OCI-LY7 (cell line): ENCODE measurements around the gene KLHDC8A. TPM values are rescaled to one million over a fixed set of nuclear protein-coding genes. Genes with fewer than 3 reads are reported as not detected.
A peak's percentile ranks its signal among the peaks of the same experiment; 100 is the strongest.

Source experiments
- BruUV-seq: library from RNA; stranded (reverse); fragments of 400-500 nt; replicated peaks from 2 replicates; lab custom pipeline; 2021; lab: Mats Ljungman, UMichigan
- CTCF ChIA-PET: fragments of 300-600 bp; sonication (Branson Sonifier 250); formaldehyde crosslinking; loops from one replicate; lab custom pipeline; 2022; ENCODE audit warnings: antibody characterized with exemption; ENCODE audit not compliant: unreplicated experiment; lab: Charles Lee
- POLR2A ChIA-PET: fragments of 300-600 bp; sonication (Branson Sonifier 250); formaldehyde crosslinking; loops from one replicate; lab custom pipeline; 2022; ENCODE audit warnings: antibody characterized with exemption; lab: Charles Lee
- DNase-seq: peaks from one replicate; pipeline ENCODE4 v3.0.0-alpha.2; 2015; ENCODE audit warnings: low spot score
- H2AFZ ChIP-seq: fragments of 200-600 bp; sonication (generic), shearing (Covaris generic); 2 replicates; pipeline ENCODE4 v1.6.1; 2014; ENCODE audit warnings: mild to moderate bottlenecking, antibody characterized with exemption, low read length, moderate library complexity
- H3K27ac ChIP-seq: fragments of 200-600 bp; sonication (generic); 2 replicates; pipeline ENCODE4 v1.5.1; 2014; ENCODE audit warnings: mixed run types, low read depth, mild to moderate bottlenecking, moderate library complexity, low read length, inconsistent platforms; ENCODE audit not compliant: poor library complexity, severe bottlenecking
- H3K36me3 ChIP-seq: fragments of 200-600 bp; sonication (generic); 2 replicates; pipeline ENCODE4 v1.6.1; 2014; ENCODE audit warnings: mild to moderate bottlenecking, antibody characterized with exemption, low read length, moderate library complexity, mixed read lengths; ENCODE audit not compliant: insufficient read depth
- H3K4me1 ChIP-seq: fragments of 200-600 bp; sonication (generic); 2 replicates; pipeline ENCODE4 v1.5.1; 2014; ENCODE audit warnings: mild to moderate bottlenecking, low read length; ENCODE audit not compliant: insufficient read depth, poor library complexity, severe bottlenecking
- H3K4me2 ChIP-seq: fragments of 200-600 bp; sonication (generic); 2 replicates; pipeline ENCODE4 v1.6.1; 2014; ENCODE audit warnings: mild to moderate bottlenecking, low read length
- H3K4me3 ChIP-seq: fragments of 200-600 bp; sonication (generic); 2 replicates; pipeline ENCODE4 v1.5.1; 2014; ENCODE audit warnings: mild to moderate bottlenecking, low read depth, low read length; ENCODE audit not compliant: poor library complexity, severe bottlenecking
- H3K79me2 ChIP-seq: fragments of 200-600 bp; sonication (generic); 2 replicates; pipeline ENCODE4 v1.6.1; 2016; ENCODE audit warnings: low read depth, mild to moderate bottlenecking, low read length, moderate library complexity, mixed read lengths; ENCODE audit not compliant: insufficient read depth
- H3K9me2 ChIP-seq: fragments of 200-600 bp; sonication (generic); 2 replicates; pipeline ENCODE4 v1.6.1; 2016; ENCODE audit warnings: mild to moderate bottlenecking, low read length, mixed read lengths; ENCODE audit not compliant: insufficient read depth
- H3K9me3 ChIP-seq: fragments of 200-600 bp; sonication (generic); 2 replicates; pipeline ENCODE4 v1.6.1; 2014; ENCODE audit warnings: mild to moderate bottlenecking, mixed run types, low read length, mixed read lengths
- H4K20me1 ChIP-seq: fragments of 200-600 bp; sonication (generic); 2 replicates; pipeline ENCODE4 v1.6.1; 2014; ENCODE audit warnings: mild to moderate bottlenecking, antibody characterized with exemption, low read length, moderate library complexity, mixed read lengths; ENCODE audit not compliant: insufficient read depth
- CTCF ChIP-seq: fragments of 200-600 bp; sonication (generic); conservative IDR thresholded peaks from 2 replicates; pipeline ENCODE4 v1.5.1; 2014; ENCODE audit warnings: mild to moderate bottlenecking, antibody characterized with exemption, low read length, moderate library complexity, mixed read lengths
- EZH2phosphoT487 ChIP-seq: fragments of 200-600 bp; sonication (generic); IDR thresholded peaks from 2 replicates; pipeline ENCODE4 v1.6.1; 2018; ENCODE audit warnings: low read depth, borderline replicate concordance, mild to moderate bottlenecking, mixed run types, antibody characterized with exemption, low read length, moderate library complexity, mixed read lengths
- intact Hi-C: fragments of 100-400 bp; cut with micrococcal nuclease; formaldehyde crosslinking; loops from one replicate; pipeline ENCODE4 v1.10.0; 2022; ENCODE audit not compliant: unreplicated experiment
- total RNA-seq, 2 experiments: library from RNA; depleted of rRNA in 1 of 2; stranded (reverse); fragments of >200 nt in 1 of 2; shearing (Covaris generic) in 1 of 2; gene quantifications; 2 replicates each; pipeline ENCODE4 v1.2.3, GENCODE V29; 2014 to 2022

Gene KLHDC8A
- total RNA-seq, 2 experiments from 2014 or later: not detected

- Histone ChIP-seq H3K27ac (peak overlapping the region; percentile 66), H4K20me1 (no peaks in the 10 kb centered on the region), H3K36me3 (peaks cover 31% of the 10 kb centered on the region), H3K79me2 (peaks cover 50% of the 10 kb centered on the region; the same call in 1 of the 2 replicates), H3K9me2 (no peaks in the 10 kb centered on the region), H3K4me1 (peaks cover 83% of the 10 kb centered on the region), H3K4me2 (peak overlapping the region; percentile 90), H3K4me3 (peak overlapping the region; percentile 60), H3K9me3 (no peaks in the 10 kb centered on the region), H2AFZ (peak overlapping the region; percentile 53)
- intact Hi-C loops: loop anchor here (10.0 kb wide), 2 partner anchors 799 to 1989 kb away; partner anchors contain the start of gene MDM4
- TF ChIP-seq EZH2phosphoT487 (no peak), CTCF (no peak)
- CTCF ChIA-PET: interaction anchor here (0.6 to 2.5 kb wide), 6 partner anchors 11 to 40 kb away, joined by 3 to 13 read pairs (median 4); no protein-coding TSS in a partner anchor
- POLR2A ChIA-PET: interaction anchor here (0.6 to 15.8 kb wide), 12 partner anchors 10 to 37 kb away, joined by 3 to 162 read pairs (median 4); no protein-coding TSS in a partner anchor
- DNase-seq: peak; percentile 76
- no TSS peak for BruUV-seq
These were observed 43.0 kb downstream of the KLHDC8A start for GRCh38 chr1:205313563-205314308.

- no TSS peak for BruUV-seq
- Histone ChIP-seq H3K27ac (peak overlapping the region; percentile 66), H3K4me2 (peak overlapping the region; percentile 90), H3K9me3 (no peaks in the 10 kb centered on the region), H3K4me3 (peak overlapping the region; percentile 60), H2AFZ (peak overlapping the region; percentile 53), H3K79me2 (peaks cover 48% of the 10 kb centered on the region; the same call in 1 of the 2 replicates), H3K4me1 (peaks cover 76% of the 10 kb centered on the region), H3K9me2 (no peaks in the 10 kb centered on the region), H3K36me3 (peaks cover 38% of the 10 kb centered on the region), H4K20me1 (no peaks in the 10 kb centered on the region)
- no peak for DNase-seq
- intact Hi-C loops: loop anchor here (10.0 kb wide), 2 partner anchors 798 to 1988 kb away; partner anchors contain the start of gene MDM4
- TF ChIP-seq CTCF (no peak), EZH2phosphoT487 (no peak)
- CTCF ChIA-PET: interaction anchor here (0.8 to 2.4 kb wide), 4 partner anchors 12 to 28 kb away, joined by 3 to 13 read pairs (median 4); no protein-coding TSS in a partner anchor
- POLR2A ChIA-PET: interaction anchor here (0.6 to 15.8 kb wide), 9 partner anchors 11 to 35 kb away, joined by 3 to 162 read pairs (median 4); no protein-coding TSS in a partner anchor
These were observed 43.7 kb downstream of the KLHDC8A start for GRCh38 chr1:205312866-205313562.
